ENCODE results near the gene STXBP2.

DNA sequence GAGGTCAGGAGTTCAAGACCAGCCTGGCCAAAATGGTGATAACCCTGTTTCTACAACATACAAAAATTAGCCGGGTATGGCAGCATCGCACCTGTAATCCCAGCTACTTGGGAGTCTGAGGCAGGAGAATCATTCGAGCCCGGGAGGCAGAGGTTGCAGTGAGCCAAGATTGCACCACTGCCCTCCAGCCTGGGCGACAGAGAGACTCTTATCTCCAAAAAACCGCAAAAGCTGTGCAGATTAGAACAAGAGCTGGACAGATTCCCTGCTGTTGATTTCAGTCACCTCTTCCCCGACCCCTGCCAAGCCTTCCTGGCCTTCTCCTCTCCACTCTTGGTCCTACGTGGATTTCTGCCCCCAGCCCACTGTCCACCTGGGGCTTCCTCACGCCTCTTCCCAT, 33.0 kb upstream of the STXBP2 start:
- TF ChIP-seq, protein P1, sequence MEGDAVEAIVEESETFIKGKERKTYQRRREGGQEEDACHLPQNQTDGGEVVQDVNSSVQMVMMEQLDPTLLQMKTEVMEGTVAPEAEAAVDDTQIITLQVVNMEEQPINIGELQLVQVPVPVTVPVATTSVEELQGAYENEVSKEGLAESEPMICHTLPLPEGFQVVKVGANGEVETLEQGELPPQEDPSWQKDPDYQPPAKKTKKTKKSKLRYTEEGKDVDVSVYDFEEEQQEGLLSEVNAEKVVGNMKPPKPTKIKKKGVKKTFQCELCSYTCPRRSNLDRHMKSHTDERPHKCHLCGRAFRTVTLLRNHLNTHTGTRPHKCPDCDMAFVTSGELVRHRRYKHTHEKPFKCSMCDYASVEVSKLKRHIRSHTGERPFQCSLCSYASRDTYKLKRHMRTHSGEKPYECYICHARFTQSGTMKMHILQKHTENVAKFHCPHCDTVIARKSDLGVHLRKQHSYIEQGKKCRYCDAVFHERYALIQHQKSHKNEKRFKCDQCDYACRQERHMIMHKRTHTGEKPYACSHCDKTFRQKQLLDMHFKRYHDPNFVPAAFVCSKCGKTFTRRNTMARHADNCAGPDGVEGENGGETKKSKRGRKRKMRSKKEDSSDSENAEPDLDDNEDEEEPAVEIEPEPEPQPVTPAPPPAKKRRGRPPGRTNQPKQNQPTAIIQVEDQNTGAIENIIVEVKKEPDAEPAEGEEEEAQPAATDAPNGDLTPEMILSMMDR (IDR thresholded peaks at IDR 0.05; ENCODE audit: poor library complexity): no peak
- no peak for TF ChIP-seq EZH2 (IDR thresholded peaks at IDR 0.05; ENCODE audit: borderline replicate concordance)
